VCaP (cell line): Measurements from ENCODE around the gene SCP2.

ENCODE experiments used
- H3K27ac ChIP-seq: fragments of 450-650 bp; 2 replicates; pipeline ENCODE4 v1.5.1; 2017
- CTCF ChIP-seq: fragments of 450-650 bp; conservative IDR thresholded peaks from 2 replicates; pipeline ENCODE4 v1.5.1; 2017; ENCODE audit warnings: mild to moderate bottlenecking, moderate library complexity

The SCP2 gene

DNA sequence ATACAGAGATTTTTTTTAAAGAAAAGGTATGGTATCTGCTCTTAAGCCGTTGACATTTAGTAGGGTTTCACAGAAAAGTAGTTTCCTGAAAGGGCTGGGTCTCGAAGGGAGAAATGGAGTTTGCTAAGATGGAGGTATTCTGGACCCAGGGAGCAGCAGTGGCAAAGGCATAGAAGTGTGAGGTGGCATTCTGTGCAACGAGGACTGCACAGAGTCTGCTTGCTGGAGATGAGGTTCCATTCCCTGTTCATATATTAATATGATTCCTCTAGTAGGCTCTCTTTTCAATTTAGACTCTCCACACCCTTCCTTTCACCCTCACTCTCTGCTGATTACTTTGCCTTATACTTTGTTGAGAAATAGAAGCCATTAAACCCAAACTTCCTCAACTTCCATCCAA, 96.5 kb downstream of the SCP2 start:
- no peak overlapping the region for H3K27ac ChIP-seq
- TF ChIP-seq CTCF, result no peak

DNA sequence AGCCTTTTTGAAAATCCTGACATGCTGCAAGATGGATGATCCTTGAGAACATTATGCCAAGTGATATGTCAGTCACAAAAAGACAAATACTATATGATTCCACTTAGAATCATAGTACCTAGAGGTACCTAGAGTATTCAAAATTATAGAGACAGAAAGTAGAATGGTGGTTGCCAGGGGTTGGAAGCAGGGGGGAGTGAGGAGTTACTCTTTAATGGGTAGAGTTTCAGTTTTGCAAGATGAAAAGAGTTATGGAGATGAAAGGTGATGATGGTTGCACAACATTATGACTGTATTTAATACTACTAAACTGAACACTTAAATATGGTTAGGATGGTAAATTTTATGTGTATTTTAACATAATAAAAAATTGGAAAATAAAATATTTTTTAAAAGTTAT, 97.0 kb downstream of the SCP2 start:
- H3K27ac ChIP-seq, result no peak overlapping the region
- TF ChIP-seq CTCF, result no peak

DNA sequence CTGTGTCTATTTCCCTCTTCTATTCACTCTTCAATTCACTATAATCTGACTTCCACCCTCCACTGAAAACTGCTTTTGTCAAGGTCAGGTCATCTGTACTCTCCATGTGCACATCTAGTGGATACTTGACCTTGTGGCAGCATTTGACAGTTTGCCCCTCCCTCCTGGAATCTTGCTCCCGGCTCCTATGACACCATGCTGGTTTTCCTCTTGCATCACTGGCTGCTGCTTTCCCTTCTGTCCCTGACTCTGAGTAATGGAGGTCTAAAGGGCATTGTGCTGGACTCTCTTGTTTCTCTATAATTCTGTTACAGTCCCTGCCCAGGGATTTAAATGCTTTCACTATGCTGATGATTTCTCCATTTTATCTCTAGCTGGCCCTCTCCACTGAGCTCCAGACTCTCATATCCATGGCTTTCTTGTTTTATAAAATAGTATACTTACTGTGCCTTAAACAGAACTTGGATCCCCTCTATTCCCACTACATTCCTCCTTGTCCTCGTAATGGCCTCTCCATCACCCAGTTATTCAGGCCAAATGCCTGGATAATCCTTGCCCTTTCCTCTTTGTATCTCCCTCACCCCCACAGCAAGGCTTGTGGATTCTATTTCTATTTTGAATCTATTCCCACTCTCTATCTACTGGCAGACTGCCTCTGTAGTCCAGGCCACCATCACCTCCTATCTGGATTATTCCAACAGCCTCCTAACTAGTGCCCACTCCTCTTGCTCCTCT, 98.1 kb downstream of the SCP2 start:
- no peak overlapping the region for H3K27ac ChIP-seq
- TF ChIP-seq CTCF, result no peak

DNA sequence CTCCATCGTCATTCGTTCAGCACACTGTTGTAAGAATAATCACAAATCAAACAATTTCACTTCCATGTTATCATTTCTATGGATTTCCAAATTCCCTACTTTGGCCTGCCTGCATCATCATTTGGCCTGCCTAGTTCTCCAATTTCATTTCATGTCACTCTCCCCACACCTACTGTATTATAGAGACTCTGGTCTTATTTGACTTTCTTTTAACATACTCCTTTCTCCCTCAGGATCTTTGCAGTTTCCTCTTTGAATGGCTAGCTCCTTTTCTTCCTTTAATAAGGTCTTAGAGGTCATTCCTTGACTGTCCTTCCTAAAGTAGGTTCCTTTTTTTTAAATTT, 98.7 kb downstream of the SCP2 start:
- no peak for TF ChIP-seq CTCF
- H3K27ac ChIP-seq, result no peak overlapping the region

DNA sequence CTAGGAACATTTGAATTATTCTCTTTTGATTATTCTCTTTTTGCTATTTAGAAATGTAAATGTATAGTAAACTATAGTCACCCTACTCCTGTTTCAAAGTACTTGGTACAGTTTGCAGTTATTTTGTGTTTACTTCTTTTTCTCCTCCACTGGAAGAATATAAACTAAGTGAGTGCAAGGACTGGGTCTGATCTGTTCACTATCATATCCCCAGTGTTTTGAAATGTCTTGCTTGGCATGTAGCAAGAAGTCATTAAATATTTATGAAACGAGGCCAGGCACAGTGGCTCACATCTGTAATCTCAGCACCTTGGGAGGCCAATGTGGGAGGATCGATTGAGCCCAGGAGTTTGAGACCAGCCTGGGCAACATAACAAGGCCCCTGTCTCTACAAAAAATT, 99.2 kb downstream of the SCP2 start:
- no peak for TF ChIP-seq CTCF
- no peak overlapping the region for H3K27ac ChIP-seq

GRCh38 chr1:53031732-53032131, 104.7 kb downstream of the SCP2 start:
- no peak for TF ChIP-seq CTCF
- H3K27ac ChIP-seq, result no peak overlapping the region

DNA sequence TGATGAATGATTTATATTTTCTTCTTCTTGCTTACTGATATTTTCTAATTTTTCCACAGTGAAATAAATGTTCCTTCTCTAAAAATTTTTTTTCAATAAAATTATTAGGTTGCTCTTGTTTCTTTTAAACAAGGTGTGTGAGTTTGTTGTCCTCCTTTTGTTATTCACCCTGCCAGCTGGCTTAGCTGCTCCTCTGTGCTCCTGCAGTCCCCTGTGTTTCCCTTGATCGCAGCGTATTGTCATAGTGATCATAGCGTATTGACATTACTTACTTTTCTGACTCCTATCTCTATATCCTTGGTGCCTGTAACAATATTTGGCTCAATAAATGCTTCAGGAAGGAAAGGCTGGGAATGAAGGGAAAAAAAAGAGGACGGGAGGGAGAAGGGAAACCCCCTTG, 110.1 kb downstream of the SCP2 start:
- no peak for TF ChIP-seq CTCF
- H3K27ac ChIP-seq, result peak overlapping the region; percentile 47
